Measurements from ENCODE around the gene TBC1D24.
"Not testable (repeated sequence)": the region's sequence is repeated elsewhere in the genome, so short reads cannot be mapped to it uniquely, and the experiment has no call there.

The TBC1D24 gene

DNA sequence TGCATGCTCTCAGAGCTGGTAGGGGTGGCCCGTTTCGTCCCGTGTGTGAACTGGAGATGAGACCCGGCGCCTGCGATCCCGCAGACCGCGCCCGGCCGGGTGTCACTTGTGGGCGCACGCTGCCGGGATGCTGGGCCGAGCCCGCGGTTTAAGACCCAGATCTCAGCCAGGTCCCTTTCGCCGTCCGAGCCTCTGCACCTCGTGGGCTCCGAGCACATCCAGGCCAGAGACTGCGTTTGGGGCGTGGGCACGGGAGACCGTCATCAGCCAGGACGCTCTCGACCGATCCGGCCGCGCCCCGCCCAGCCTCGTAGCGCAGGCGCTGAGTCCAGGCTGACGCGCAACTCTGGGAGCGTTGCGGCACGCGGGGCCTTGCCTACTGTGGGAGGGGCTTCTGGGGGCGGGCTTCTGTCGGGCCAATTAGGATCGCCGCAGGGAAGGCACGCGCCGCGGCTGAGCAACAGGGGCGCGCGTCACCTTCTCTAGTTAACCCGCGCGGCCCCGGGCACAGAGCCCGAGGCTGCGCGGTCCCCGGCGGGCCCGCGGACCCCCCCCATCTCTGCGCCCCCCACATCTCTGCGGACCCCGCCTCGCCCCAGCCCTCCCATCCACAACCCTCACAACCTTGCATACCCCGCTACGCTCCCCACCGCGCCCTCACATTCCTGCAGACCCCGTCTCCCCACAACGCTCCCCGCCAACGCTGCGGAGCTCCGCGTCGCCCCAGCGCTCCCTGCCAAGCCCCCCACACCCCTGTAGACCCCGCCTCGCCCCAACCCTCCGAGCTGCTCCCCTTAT is 57.0 kb downstream of the TBC1D24 start:
- peak; percentile 95 for DNase-seq (ENCODE audit: low read depth, low spot score)

DNA sequence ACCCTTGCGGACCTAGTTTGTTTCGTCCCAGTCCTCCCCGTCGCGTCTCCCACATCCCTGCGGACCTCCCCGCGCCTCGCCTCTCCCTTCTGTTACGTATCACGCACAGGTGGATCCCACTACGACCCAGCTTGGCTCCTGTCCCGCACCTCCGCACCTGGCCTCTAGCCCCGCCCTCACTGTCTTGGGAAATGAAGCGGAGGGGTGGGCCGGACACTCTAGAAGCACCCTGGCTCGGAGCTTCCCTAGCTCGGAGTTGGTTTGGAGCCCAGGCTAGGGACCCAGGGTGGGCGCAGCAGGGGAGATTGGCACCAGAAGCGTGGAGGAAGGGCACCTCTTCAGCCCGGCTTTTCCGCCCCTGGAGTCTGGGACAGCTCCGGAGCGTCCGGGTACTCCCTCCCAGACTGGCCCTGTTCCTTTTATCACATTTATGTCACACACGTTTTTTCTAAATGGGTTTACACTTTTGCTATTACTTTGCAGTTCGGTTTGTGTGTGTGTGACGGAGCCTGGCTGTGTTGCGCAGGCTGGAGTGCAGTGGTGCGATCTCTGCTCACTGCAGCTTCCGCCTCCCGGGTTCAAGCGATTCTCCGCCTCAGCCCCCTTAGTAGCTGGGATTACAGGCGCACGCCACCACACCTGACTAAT is 57.7 kb downstream of the TBC1D24 start:
- DNase-seq (ENCODE audit: low read depth, low spot score) = no peak

DNA sequence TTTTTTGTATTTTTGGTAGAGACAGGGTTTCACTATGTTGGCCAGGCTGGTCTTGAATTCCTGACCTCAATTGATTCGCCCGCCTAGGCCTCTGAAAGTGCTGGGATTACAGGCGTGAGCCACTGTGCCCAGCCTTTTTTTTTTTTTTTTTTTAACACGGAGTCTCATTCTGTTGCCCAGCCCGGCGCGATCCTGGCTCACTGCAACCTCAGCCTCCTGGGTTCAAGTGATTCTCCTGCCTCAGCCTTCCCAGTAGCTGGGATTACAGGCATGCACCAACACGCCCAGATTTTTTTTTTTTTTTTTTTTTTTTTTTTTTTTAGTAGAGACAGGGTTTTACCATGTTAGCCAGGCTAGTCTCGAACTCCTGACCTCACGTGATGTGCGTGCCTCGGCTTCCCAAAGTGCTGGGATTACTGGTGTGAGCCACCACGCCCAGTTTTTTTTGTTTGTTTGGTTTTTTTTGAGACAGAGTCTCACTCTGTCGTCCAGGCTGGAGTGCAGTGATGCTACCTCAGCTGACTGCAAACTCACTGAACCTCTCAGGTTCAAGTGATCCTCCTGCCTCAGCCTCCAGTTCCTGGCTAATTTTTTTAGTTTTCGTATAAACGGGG is 58.3 kb downstream of the TBC1D24 start:
- not testable (repeated sequence) for DNase-seq (ENCODE audit: low read depth, low spot score)

DNA sequence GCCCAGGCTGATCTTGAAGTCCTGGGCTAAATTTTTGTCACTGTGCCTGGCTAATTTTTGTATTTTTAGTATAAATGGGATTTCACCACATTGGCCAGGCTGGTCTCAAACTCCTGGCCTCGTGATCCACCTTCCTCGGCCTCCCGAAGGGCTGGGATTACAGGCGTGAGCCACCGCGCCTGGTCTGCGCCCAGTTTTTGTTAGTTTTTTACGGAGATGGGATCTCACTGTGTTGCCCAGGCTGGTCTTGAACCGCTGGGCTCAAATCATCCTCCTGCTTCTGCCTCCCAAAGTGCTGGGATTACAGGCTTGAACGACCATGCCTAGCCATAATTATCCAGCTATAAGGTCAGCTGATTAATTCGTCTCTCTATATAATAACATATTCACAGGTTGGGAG is 59.0 kb downstream of the TBC1D24 start:
- DNase-seq (ENCODE audit: low read depth, low spot score) = no peak

DNA sequence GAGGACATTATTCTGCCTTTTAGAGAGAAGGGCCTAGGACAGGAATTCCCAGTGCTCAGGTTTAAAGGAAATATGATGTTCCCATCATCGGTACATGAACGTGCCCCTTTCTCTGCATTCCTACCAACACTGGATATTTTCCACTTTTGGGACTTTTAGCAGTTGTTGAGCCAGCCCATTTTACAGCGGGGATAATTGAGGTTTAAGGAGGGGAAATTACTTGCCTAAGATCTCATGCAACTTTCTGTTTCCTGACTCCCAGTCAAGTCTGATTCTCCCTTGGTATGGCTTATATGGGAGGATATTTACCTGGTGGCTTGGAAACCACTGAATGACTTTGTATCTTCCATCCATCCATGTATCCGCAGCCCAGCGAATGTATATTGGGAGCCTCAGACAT is 59.4 kb downstream of the TBC1D24 start:
- not testable (repeated sequence) for DNase-seq (ENCODE audit: low read depth, low spot score)

DNA sequence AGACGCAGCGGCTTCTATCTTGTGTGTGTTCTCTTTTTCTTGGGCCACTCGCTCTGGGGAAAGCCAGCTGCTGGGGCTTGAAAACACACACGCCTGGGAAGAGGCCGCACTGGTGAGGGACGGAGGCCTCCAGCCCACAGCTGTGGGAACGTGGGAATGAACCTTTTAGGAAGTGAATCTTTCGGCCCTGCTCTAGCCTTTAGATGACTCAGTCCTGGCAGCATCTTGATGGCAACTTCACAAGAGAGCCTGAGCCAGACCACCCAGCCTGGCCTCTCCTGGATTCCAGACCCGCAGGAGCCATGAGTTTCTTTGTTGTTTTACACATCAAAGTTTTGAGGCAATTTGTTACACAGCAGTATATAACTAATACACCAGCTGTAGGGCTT is 60.7 kb downstream of the TBC1D24 start:
- DNase-seq (ENCODE audit: low read depth, low spot score) = no peak

DNA sequence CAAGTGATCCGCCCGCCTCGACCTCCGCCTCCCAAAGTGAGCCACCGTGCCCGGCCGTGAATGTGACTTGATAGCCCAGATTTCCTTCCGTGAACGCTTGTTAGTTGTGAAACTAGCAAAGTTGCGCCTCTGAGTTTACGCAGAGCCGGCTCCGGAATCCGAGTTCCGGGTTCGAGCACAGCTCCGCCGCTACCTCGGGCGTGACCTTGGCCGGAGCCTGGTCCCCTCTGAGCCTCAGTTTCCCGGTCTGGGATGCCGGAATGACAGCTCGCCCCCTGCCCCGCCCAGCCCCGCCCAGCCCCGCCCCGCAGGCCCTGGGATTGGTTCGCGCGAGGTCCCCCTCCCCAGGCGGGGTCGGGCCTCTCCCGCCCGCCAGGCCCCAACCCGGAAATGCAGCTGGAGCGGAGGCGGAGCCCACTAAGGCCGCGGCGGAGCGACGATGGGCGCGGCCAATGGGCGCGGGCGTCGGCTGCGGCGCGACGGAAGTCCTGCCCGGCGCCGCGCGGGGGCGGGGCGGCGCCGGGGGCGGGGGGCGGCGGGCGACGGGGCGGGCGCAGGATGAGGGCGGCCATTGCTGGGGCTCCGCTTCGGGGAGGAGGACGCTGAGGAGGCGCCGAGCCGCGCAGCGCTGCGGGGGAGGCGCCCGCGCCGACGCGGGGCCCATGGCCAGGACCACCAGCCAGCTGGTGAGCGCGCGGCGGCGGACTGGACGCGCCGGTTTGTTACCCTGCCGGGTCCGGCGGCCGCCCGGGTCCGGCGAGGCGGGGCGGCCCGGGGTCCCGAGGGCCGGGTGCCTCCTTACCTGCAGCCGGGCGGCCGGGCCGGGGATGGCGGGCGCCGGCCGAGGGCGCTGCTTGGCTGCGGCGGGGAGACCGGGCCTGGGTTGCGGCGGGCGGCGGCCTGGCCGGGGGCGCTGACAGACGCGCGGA is 62.8 kb downstream of the TBC1D24 start, which contains the start of gene PDPK1:
TSS of gene PDPK1 (plus strand) at position 571 of the 929 bp plus-strand sequence. CDS start at position 663, 92 bp downstream.
- DNase-seq (ENCODE audit: low read depth, low spot score) = peak; percentile 89

DNA sequence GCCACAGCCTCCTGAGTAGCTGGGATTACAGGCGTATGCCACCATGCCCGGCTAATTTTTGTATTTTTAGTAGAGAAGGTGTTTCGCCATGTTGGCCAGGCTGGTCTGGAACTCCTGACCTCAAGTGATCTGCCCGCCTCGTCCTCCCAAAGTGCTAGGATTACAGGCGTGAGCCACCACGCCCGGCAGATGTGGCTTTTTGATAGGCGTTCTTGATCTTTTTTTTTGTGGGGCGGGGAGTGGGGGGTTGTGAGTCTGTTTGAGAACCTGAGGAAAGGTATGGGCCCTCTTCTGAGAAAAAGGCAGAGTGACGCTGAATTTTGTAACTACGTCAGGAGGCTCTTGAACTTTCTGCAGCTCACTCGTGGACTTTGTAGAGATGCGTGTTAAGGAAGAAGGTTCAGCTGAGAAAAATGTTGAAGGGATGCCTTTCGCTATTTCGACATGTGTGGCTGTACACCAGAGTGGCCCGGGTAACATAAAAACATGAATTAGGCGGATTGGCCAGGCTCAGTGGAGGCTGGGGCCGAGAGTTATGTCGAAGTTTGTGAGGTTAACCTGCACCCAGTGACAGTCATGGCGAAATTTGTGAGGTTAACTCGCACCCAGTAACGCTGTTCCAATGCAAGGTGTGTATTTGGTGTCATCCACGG is 64.4 kb downstream of the TBC1D24 start:
- not testable (repeated sequence) for DNase-seq (ENCODE audit: low read depth, low spot score)

DNA sequence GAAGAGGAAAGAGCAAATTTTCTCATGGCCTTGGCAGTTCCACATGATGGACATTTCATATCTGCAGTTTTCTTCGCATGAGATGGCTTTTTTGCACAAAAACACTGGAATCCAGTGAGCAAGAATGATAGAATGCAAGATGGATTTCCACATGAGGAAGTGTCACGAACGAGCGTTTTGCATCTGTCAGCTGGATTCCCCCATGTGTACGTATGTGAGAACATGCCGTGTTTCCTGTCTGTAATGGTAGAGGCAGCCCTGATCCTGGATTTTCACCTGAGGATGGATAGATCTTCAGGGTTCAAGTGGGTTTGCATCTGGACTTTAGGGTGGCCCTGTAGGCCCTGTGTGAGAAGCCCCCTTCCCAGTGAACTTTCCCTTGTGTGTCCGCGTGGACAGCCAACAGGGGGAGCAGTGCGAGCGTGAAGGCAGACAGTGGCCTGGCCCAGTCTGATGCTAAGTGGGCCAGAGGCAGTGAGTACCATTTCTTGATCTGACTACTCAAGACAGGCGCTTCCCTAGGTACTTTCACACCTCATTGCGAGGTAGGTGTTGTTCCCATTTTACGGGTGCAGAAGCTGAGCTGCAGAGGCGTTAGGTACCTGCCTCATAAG is 65.0 kb downstream of the TBC1D24 start:
- DNase-seq (ENCODE audit: low read depth, low spot score) = not testable (repeated sequence)

DNA sequence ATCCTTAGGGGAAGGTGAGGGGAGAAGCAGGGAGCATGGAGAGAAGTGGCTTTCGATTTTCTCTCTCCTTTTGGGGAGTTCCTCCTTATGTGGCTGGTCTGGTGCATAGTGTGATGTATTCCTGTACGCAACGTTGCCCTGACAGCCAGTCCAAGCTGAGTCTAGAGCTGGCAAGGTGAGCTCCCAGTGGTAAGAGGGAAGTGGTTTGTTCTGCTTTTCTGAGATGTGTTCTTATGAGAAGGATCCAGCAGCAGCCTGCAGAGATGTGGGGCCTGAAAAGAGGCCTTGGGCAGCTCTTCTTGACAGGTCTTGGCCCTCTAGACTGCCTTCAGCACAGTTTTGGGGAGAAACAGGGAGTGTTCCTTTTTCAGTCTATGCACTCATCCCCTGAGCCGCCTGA is 66.0 kb downstream of the TBC1D24 start:
- DNase-seq (ENCODE audit: low read depth, low spot score) = not testable (repeated sequence)

DNA sequence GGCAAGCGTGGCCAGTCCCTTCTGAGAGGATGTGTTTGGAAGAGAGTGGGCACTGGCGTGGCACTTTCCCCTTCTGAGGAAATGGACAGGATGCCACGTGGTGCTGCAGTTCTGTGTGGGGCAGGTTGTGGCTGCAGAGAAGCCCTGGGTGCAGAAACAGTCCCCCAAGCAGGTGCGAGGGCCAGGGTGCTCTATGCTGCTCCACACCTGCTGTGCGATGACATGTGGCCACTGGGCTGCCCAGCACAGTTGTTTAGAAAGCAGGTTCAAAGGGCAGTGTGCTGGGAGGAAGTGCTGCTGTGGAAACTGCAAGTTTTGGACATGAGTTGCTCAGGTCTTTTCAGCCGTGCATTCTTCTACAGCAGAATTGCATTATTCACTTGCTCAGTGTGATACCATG is 66.5 kb downstream of the TBC1D24 start:
- not testable (repeated sequence) for DNase-seq (ENCODE audit: low read depth, low spot score)

DNA sequence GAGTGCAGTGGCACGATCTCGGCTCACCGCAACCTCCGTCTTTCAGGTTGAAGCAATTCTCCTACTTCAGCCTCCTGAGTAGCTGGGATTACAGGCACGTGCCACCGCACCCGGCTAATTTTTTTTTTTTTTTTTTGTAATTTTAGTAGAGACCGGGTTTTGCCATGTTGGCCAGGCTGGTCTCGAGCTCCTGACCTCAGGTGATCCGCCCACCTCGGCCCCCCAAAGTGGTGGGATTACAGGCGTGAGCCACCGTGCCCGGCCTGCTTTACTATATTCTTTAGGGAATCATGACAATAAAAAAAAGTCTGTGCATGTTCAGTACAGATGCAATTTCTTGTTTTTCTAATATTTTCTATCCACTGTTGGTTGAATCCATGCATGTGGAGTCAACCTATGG is 68.8 kb downstream of the TBC1D24 start:
- DNase-seq (ENCODE audit: low read depth, low spot score) = not testable (repeated sequence)

DNA sequence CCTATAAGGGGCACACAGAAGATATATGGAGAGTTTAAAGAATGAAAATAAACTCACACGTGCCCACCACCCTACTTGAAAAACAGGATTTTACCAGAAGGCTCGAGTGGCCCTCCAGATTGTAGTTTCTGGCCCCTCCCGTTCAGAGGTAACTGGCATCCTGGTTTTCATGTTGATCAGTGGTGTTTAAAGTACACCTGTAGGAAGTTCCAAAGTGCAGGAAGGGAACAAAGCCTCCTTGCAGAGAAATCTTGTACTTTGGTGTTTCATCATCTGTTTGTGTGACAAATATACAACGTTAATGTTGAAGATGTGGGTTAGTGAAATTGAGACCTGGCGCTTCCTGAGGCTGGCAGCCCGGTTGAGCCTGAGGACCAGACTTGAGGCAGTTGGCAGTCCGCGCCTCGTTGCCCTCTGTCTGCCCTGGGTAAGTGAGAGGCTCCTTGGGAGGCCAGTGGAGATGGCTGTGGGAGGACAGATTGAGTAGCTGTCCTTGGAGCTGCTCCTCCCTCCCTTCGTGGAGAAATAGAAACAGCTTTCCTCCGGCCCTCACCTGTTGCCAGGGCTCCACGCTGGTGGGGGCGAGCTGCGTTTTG is 75.5 kb downstream of the TBC1D24 start:
- not testable (repeated sequence) for DNase-seq (ENCODE audit: low read depth, low spot score)

DNA sequence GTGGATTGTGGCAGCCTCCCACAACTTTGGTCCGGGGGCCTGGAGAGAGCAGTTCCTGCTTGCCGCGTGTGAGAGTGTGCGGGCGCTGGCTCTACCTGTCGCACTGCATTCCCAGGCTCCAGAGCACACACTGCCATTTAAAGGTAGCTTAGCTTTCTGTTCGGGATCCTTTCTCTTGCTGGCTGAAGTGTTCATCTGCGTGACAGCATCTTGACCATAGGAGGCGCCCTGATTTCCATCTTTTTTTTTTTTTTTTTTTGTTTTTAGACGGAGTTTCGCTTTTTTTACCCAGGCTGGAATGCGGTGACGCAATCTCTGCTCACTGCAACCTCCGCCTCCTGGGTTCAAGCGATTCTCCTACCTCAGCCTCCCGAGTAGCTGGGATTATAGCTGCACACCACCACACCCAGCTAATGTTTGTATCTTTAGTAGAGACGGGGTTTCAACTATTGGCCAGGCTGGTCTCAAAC is 76.5 kb downstream of the TBC1D24 start:
- not testable (repeated sequence) for DNase-seq (ENCODE audit: low read depth, low spot score)

DNA sequence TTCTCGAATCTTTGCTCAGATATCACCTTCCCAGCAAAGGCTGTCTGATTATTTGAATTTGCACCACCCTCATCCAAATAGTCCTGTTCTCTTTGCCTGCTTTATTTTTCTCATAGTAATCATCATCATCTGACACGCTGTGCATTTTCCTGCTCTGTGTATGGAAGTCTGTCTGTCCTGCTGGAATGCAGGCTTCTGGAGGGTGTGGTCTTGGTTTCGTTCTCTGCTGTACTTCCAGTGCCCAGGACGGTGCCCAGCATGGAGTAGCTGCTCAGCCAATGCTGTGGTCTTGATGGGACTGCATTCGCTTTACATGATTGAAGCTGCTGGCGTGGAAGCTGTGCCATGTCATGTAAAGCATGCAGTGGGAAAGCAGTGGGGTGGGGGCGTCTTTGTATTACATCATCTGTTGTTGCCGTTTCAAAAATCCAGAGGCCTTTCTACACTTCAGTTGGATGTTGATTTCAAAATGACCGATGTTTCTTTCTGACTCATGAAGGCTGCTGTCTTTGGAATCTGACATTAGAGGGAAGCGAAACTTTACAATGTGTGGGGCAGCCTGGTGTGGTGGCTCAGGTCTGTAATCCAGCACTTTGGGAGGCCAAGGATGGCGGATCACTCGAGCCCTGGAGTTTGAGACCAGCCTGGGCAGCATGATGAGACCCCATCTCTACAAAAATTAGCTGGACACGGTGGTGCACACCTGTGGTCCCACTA is 79.9 kb downstream of the TBC1D24 start:
- DNase-seq (ENCODE audit: low read depth, low spot score) = not testable (repeated sequence)
